IPS DF 6.9 (cell line): ENCODE measurements around the gene TRPC4.

ENCODE experiments used
- DNase-seq: peaks from one replicate; pipeline ENCODE4 v3.0.0-alpha.2; 2013; ENCODE audit warnings: low read depth, low spot score
- H3K27ac ChIP-seq: one replicate; pipeline ENCODE4 v1.5.1; 2013; ENCODE audit warnings: low read length, control low read depth
- H3K27me3 ChIP-seq: 2 replicates; pipeline ENCODE4 v1.6.1; 2013; ENCODE audit warnings: mild to moderate bottlenecking, low read length; ENCODE audit not compliant: control insufficient read depth, insufficient read depth
- H3K36me3 ChIP-seq: 2 replicates; pipeline ENCODE4 v1.6.1; 2013; ENCODE audit warnings: low read length; ENCODE audit not compliant: control insufficient read depth, insufficient read depth
- H3K4me1 ChIP-seq: 2 replicates; pipeline ENCODE4 v1.6.1; 2013; ENCODE audit warnings: low read length; ENCODE audit not compliant: control insufficient read depth, insufficient read depth
- H3K4me3 ChIP-seq: 2 replicates; pipeline ENCODE4 v1.5.1; 2013; ENCODE audit warnings: mild to moderate bottlenecking, low read length
- H3K9me3 ChIP-seq: 2 replicates; pipeline ENCODE4 v1.6.1; 2013; ENCODE audit warnings: low read length, inconsistent platforms; ENCODE audit not compliant: control insufficient read depth, insufficient read depth
- whole genome bisulfite sequencing: extraction: QIAGEN DNeasy Blood & Tissue Kit; methylation state at CpG from one replicate; pipeline ENCODE4 v1.1.7; 2013; ENCODE audit warnings: mixed read lengths, missing lambda C conversion rate; ENCODE audit not compliant: insufficient read length, insufficient coverage; 5-methylcytosine and 5-hydroxymethylcytosine counted together

Gene TRPC4

GRCh38 chr13:37775871-37776270 lies 93.7 kb downstream of the TRPC4 start:
- DNase-seq: no peak

GRCh38 chr13:37772644-37773043 lies 96.9 kb downstream of the TRPC4 start:
- no CpG with 5 or more reads among the region's 7 CpGs for WGBS

More at GRCh38 chr13:37775871-37776270, 93.7 kb downstream of the TRPC4 start:
- H3K4me1 ChIP-seq: no peaks in the 10 kb centered on the region
- no peak overlapping the region for H3K4me3 ChIP-seq
- H3K27ac ChIP-seq: no peak overlapping the region
- no peaks in the 10 kb centered on the region for H3K27me3 ChIP-seq
- H3K36me3 ChIP-seq: no peaks in the 10 kb centered on the region
- H3K9me3 ChIP-seq: no peaks in the 10 kb centered on the region
- no CpG with 5 or more reads among the region's 1 CpG for WGBS

GRCh38 chr13:37769545-37769944 lies 100.0 kb downstream of the TRPC4 start:
- H3K4me1 ChIP-seq: no peaks in the 10 kb centered on the region
- DNase-seq: no peak
- no peaks in the 10 kb centered on the region for H3K36me3 ChIP-seq
- no peak overlapping the region for H3K4me3 ChIP-seq
- no peaks in the 10 kb centered on the region for H3K9me3 ChIP-seq
- no peak overlapping the region for H3K27ac ChIP-seq
- WGBS: no CpG with 5 or more reads among the region's 2 CpGs
- H3K27me3 ChIP-seq: no peaks in the 10 kb centered on the region

More at GRCh38 chr13:37772644-37773043, 96.9 kb downstream of the TRPC4 start:
- H3K4me3 ChIP-seq: no peak overlapping the region
- no peaks in the 10 kb centered on the region for H3K4me1 ChIP-seq
- DNase-seq: no peak
- no peaks in the 10 kb centered on the region for H3K27me3 ChIP-seq
- H3K27ac ChIP-seq: no peak overlapping the region
- no peaks in the 10 kb centered on the region for H3K36me3 ChIP-seq
- no peaks in the 10 kb centered on the region for H3K9me3 ChIP-seq

GRCh38 chr13:37769078-37769477 lies 100.5 kb downstream of the TRPC4 start:
- no peak for DNase-seq
- no peaks in the 10 kb centered on the region for H3K4me1 ChIP-seq
- WGBS: no CpG with 5 or more reads among the region's 2 CpGs
- no peaks in the 10 kb centered on the region for H3K27me3 ChIP-seq
- no peak overlapping the region for H3K27ac ChIP-seq
- H3K4me3 ChIP-seq: no peak overlapping the region
- H3K36me3 ChIP-seq: no peaks in the 10 kb centered on the region
- no peaks in the 10 kb centered on the region for H3K9me3 ChIP-seq

- no peak for DNase-seq
- H3K4me3 ChIP-seq: no peak overlapping the region
- H3K4me1 ChIP-seq: no peaks in the 10 kb centered on the region
- no peak overlapping the region for H3K27ac ChIP-seq
- no CpG with 5 or more reads among the region's 3 CpGs for WGBS
- no peaks in the 10 kb centered on the region for H3K27me3 ChIP-seq
- H3K36me3 ChIP-seq: no peaks in the 10 kb centered on the region
- H3K9me3 ChIP-seq: no peaks in the 10 kb centered on the region
These were observed 103.1 kb downstream of the TRPC4 start for GRCh38 chr13:37766502-37766901.

- Histone ChIP-seq H3K4me3 (no peak overlapping the region), H3K36me3 (no peaks in the 10 kb centered on the region), H3K4me1 (no peaks in the 10 kb centered on the region), H3K27ac (no peak overlapping the region), H3K9me3 (no peaks in the 10 kb centered on the region), H3K27me3 (no peaks in the 10 kb centered on the region)
- WGBS: no CpG with 5 or more reads among the region's 3 CpGs
- DNase-seq: no peak
These were observed 114.2 kb downstream of the TRPC4 start for GRCh38 chr13:37755349-37755748.

GRCh38 chr13:37753776-37754175 lies 115.8 kb downstream of the TRPC4 start:
- H3K36me3 ChIP-seq: no peaks in the 10 kb centered on the region
- H3K27me3 ChIP-seq: no peaks in the 10 kb centered on the region
- no peak for DNase-seq
- H3K4me1 ChIP-seq: no peaks in the 10 kb centered on the region
- no peaks in the 10 kb centered on the region for H3K9me3 ChIP-seq
- H3K27ac ChIP-seq: no peak overlapping the region
- WGBS: no CpG with 5 or more reads among the region's 6 CpGs
- no peak overlapping the region for H3K4me3 ChIP-seq

GRCh38 chr13:37752146-37752545 lies 117.4 kb downstream of the TRPC4 start:
- DNase-seq: no peak
- no peak overlapping the region for H3K4me3 ChIP-seq
- H3K9me3 ChIP-seq: no peaks in the 10 kb centered on the region
- no peak overlapping the region for H3K27ac ChIP-seq
- H3K36me3 ChIP-seq: no peaks in the 10 kb centered on the region
- H3K4me1 ChIP-seq: no peaks in the 10 kb centered on the region
- WGBS: no CpG with 5 or more reads among the region's 9 CpGs
- H3K27me3 ChIP-seq: no peaks in the 10 kb centered on the region

- WGBS: no CpG with 5 or more reads among the region's 9 CpGs
- Histone ChIP-seq H3K4me3 (no peak overlapping the region), H3K36me3 (no peaks in the 10 kb centered on the region), H3K27ac (no peak overlapping the region), H3K4me1 (no peaks in the 10 kb centered on the region), H3K9me3 (no peaks in the 10 kb centered on the region), H3K27me3 (no peaks in the 10 kb centered on the region)
- DNase-seq: no peak
These were observed 118.5 kb downstream of the TRPC4 start for GRCh38 chr13:37751025-37751424.

GRCh38 chr13:37748913-37749312 lies 120.7 kb downstream of the TRPC4 start:
- DNase-seq: no peak
- Histone ChIP-seq H3K9me3 (no peaks in the 10 kb centered on the region), H3K27me3 (no peaks in the 10 kb centered on the region), H3K36me3 (no peaks in the 10 kb centered on the region), H3K4me1 (no peaks in the 10 kb centered on the region), H3K4me3 (no peak overlapping the region), H3K27ac (no peak overlapping the region)
- no CpG with 5 or more reads among the region's 3 CpGs for WGBS

GRCh38 chr13:37747071-37747612 lies 122.4 kb downstream of the TRPC4 start:
- no peaks in the 10 kb centered on the region for H3K27me3 ChIP-seq
- H3K4me3 ChIP-seq: no peak overlapping the region
- H3K4me1 ChIP-seq: no peaks in the 10 kb centered on the region
- H3K9me3 ChIP-seq: no peaks in the 10 kb centered on the region
- no CpG with 5 or more reads among the region's 5 CpGs for WGBS
- H3K36me3 ChIP-seq: no peaks in the 10 kb centered on the region
- no peak overlapping the region for H3K27ac ChIP-seq
- no peak for DNase-seq
